Endodermal cell (in vitro differentiated cells): ENCODE measurements around the gene NIM1K. TPM values are rescaled to one million over a fixed set of nuclear protein-coding genes. Genes with fewer than 3 reads are reported as not detected.

Experiments
- DNase-seq: peaks from one replicate; pipeline ENCODE4 v3.0.0-alpha.2; 2017
- H3K27ac ChIP-seq: 2 replicates; pipeline ENCODE4 v1.5.1; 2013; ENCODE audit warnings: mild to moderate bottlenecking, low read depth, low read length, moderate library complexity
- H3K27me3 ChIP-seq: 2 replicates; pipeline ENCODE4 v1.6.1; 2013; ENCODE audit warnings: mild to moderate bottlenecking, low read length, moderate library complexity; ENCODE audit not compliant: insufficient read depth, control insufficient read depth, poor library complexity, severe bottlenecking
- H3K36me3 ChIP-seq: 2 replicates; pipeline ENCODE4 v1.7.0; 2013; ENCODE audit warnings: mild to moderate bottlenecking, low read length, moderate library complexity; ENCODE audit not compliant: control insufficient read depth, insufficient read depth
- H3K4me1 ChIP-seq: one replicate; pipeline ENCODE4 v1.7.0; 2013; ENCODE audit warnings: low read length; ENCODE audit not compliant: control insufficient read depth, insufficient read depth
- H3K4me3 ChIP-seq: 2 replicates; pipeline ENCODE4 v1.5.1; 2013; ENCODE audit warnings: mild to moderate bottlenecking, low read length, moderate library complexity
- H3K9ac ChIP-seq: 2 replicates; pipeline ENCODE4 v1.6.1; 2013; ENCODE audit warnings: mild to moderate bottlenecking, low read length, moderate library complexity; ENCODE audit not compliant: poor library complexity, severe bottlenecking; ENCODE audit errors: extremely low read depth
- H3K9me3 ChIP-seq: 2 replicates; pipeline ENCODE4 v1.6.1; 2013; ENCODE audit warnings: mild to moderate bottlenecking, low read length, moderate library complexity; ENCODE audit not compliant: control insufficient read depth
- H3K27ac Mint-ChIP-seq: 2 replicates; pipeline ENCODE4 v1.8.0; 2020; ENCODE audit warnings: mixed read lengths
- H3K27me3 Mint-ChIP-seq: 2 replicates; pipeline ENCODE4 v1.8.0; 2021; ENCODE audit warnings: mild to moderate bottlenecking, mixed read lengths; ENCODE audit not compliant: insufficient read depth
- H3K36me3 Mint-ChIP-seq: 2 replicates; pipeline ENCODE4 v1.8.0; 2020; ENCODE audit warnings: low read depth, mixed read lengths
- H3K4me1 Mint-ChIP-seq: 2 replicates; pipeline ENCODE4 v1.8.0; 2020; ENCODE audit warnings: mixed read lengths
- H3K4me3 Mint-ChIP-seq: 2 replicates; pipeline ENCODE4 v1.8.0; 2020; ENCODE audit warnings: mild to moderate bottlenecking, moderate library complexity, mixed read lengths
- H3K9me3 Mint-ChIP-seq: 2 replicates; pipeline ENCODE4 v1.8.0; 2020; ENCODE audit warnings: mild to moderate bottlenecking, mixed read lengths
- CTCF ChIP-seq: fragments of 200-600 bp; sonication (generic); conservative IDR thresholded peaks from 2 replicates; pipeline ENCODE4 v1.5.0; 2021; ENCODE audit warnings: antibody characterized with exemption, mild to moderate bottlenecking
- WGBS, 2 experiments: methylation state at CpG; one replicate each; pipeline versions ENCODE4 v1.1.5 to v1.1.7; 2013; ENCODE audit warnings: missing lambda C conversion rate in 2 of 2, mixed read lengths in 1 of 2; ENCODE audit not compliant: insufficient coverage in 1 of 2, insufficient read length in 1 of 2; 5-methylcytosine and 5-hydroxymethylcytosine counted together
- long read RNA-seq, 4 experiments: library from polyadenylated mRNA in 2 of 4; library from RNA in 1 of 4; library from capped mRNA in 1 of 4; stranded (forward) in 3 of 4; unstranded in 1 of 4; transcript quantifications; one replicate each; pipeline ENCODE4 v2.0.0, GENCODE V29; 2020 to 2021; ENCODE audit warnings: inconsistent platforms in 1 of 4
- polyA plus RNA-seq, 2 experiments: library from polyadenylated mRNA; stranded (reverse); fragments of 50-300 nt; gene quantifications; one replicate each; pipeline ENCODE4 v1.2.3, GENCODE V29; 2013
- total RNA-seq, 2 donors: library from RNA; stranded (reverse); fragmentation: NEBNext Ultra II Directional in 1 of 2; extraction: Animal tissue kit (Norgen Biotek cat#: 25700) in 1 of 2; gene quantifications; 2 replicates in 1 of 2; 3 replicates in 1 of 2; pipeline ENCODE4 v1.2.1, GENCODE V29; 2021

Gene NIM1K
- total RNA-seq = not detected
- polyA plus RNA-seq (2013, experiment 1 of 2) = 0.25 TPM
- 0.29 TPM for polyA plus RNA-seq (2013, experiment 2 of 2)
- long read RNA-seq, experiment 1 = 0 reads
- long read RNA-seq, experiment 2 = 0 reads
- long read RNA-seq, experiment 3 = 0 reads
- long read RNA-seq, experiment 4 = 0 reads

GRCh38 chr5:43191740-43192557 lies at the start of gene NIM1K:
Gene NIM1K (plus strand): TSS chr5:43192225. CDS start chr5:43245776, 53,551 bp downstream.
- Histone ChIP-seq H3K4me3 (peak within 1 kb of the TSS; percentile 78), H3K27me3 (peaks cover 49% of the 10 kb centered on the region), H3K9ac (no peak within 1 kb of the TSS), H3K36me3 (no peaks in the 10 kb centered on the region), H3K9me3 (no peaks in the 10 kb centered on the region), H3K4me1 (no peaks in the 10 kb centered on the region), H3K27ac (no peak within 1 kb of the TSS)
- peak; percentile 90 for DNase-seq
- H3K27ac Mint-ChIP-seq = no peak within 1 kb of the TSS
- peaks cover 1% of the 10 kb centered on the region for H3K36me3 Mint-ChIP-seq
- H3K4me3 Mint-ChIP-seq = peak within 1 kb of the TSS; percentile 52
- 1 to 2% methylated on average over 30 to 64 of the region's 64 CpGs for WGBS, 2 experiments
- TF ChIP-seq CTCF = no peak
- H3K9me3 Mint-ChIP-seq = no peaks in the 10 kb centered on the region
- H3K4me1 Mint-ChIP-seq = peaks cover 12% of the 10 kb centered on the region
- peaks cover 64% of the 10 kb centered on the region for H3K27me3 Mint-ChIP-seq

DNA sequence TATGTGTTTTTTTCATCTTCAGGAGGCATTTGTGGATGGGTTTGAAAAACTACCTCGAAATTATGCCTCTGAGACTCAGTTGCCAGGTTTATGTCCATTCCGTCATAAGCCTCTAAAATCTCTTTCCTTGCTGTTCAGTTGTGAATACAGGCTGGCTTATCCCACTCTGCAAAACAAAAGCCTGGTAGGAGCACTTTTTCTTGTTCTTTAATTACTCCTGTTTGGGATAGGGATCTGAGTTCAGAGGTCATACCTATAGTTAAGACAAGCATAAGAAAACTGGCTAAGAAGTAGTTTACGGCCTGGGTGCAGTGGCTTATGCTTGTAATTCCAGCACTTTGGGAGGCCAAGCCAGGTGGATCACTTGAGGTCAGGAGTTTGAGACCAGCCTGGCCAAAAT lies 47.0 kb upstream of the NIM1K start:
- Mint-ChIP-seq H3K4me1 (no peaks in the 10 kb centered on the region), H3K27ac (no peak overlapping the region)

GRCh38 chr5:43146958-43147357 lies 45.1 kb upstream of the NIM1K start:
- H3K27me3 Mint-ChIP-seq = no peaks in the 10 kb centered on the region
- no peak for DNase-seq
- no peak overlapping the region for H3K27ac ChIP-seq
- 92% methylated on average over 1 of the region's 1 CpG; no CpG with 5 or more reads in 1 of the 2 experiments for WGBS, 2 experiments
- no peaks in the 10 kb centered on the region for H3K9me3 Mint-ChIP-seq
- H3K36me3 Mint-ChIP-seq = peaks cover 54% of the 10 kb centered on the region
- H3K4me1 ChIP-seq = no peaks in the 10 kb centered on the region
- no peak overlapping the region for H3K4me3 ChIP-seq
- H3K27me3 ChIP-seq = no peaks in the 10 kb centered on the region
- H3K27ac Mint-ChIP-seq = no peak overlapping the region
- TF ChIP-seq CTCF = no peak
- H3K4me3 Mint-ChIP-seq = no peak overlapping the region
- no peak overlapping the region for H3K9ac ChIP-seq
- H3K36me3 ChIP-seq = peaks cover 60% of the 10 kb centered on the region
- no peaks in the 10 kb centered on the region for H3K4me1 Mint-ChIP-seq
- H3K9me3 ChIP-seq = peaks cover 4% of the 10 kb centered on the region

More for the DNA sequence above, 47.0 kb upstream of the NIM1K start:
- Mint-ChIP-seq H3K36me3 (peaks cover 64% of the 10 kb centered on the region), H3K9me3 (no peaks in the 10 kb centered on the region), H3K27me3 (no peaks in the 10 kb centered on the region), H3K4me3 (no peak overlapping the region)
- no peaks in the 10 kb centered on the region for H3K4me1 ChIP-seq
- 73 to 83% methylated on average over 3 of the region's 3 CpGs for WGBS, 2 experiments
- peaks cover 4% of the 10 kb centered on the region for H3K9me3 ChIP-seq
- no peak overlapping the region for H3K9ac ChIP-seq
- no peak for DNase-seq
- TF ChIP-seq CTCF = no peak
- no peaks in the 10 kb centered on the region for H3K27me3 ChIP-seq
- H3K27ac ChIP-seq = no peak overlapping the region
- H3K4me3 ChIP-seq = no peak overlapping the region
- peaks cover 62% of the 10 kb centered on the region for H3K36me3 ChIP-seq
